Transverse colon (tissue), 4 donors: ENCODE measurements around the gene FASN. TPM values are rescaled to one million over a fixed set of nuclear protein-coding genes. Genes with fewer than 3 reads are reported as not detected.

ENCODE experiments used
- DNase-seq: peaks from one replicate; pipeline ENCODE4 v3.0.0-alpha.2; 2019
- H3K27ac ChIP-seq, 4 donors: fragments of 200-600 bp; sonication (generic); 2 replicates each; pipeline ENCODE4 v1.5.1; 2016 to 2018; ENCODE audit warnings: inconsistent platforms in 4 of 4
- H3K27me3 ChIP-seq: fragments of 200-600 bp; sonication (generic); 2 replicates; pipeline ENCODE4 v1.5.1; 2017; ENCODE audit warnings: inconsistent platforms
- H3K36me3 ChIP-seq, 4 donors: fragments of 200-600 bp; sonication (generic); 2 replicates each; pipeline ENCODE4 v1.5.1; 2017 to 2019; ENCODE audit warnings: inconsistent platforms in 4 of 4
- H3K4me1 ChIP-seq, 4 donors: fragments of 200-600 bp; sonication (generic); 2 replicates each; pipeline ENCODE4 v1.5.1; 2017 to 2020; ENCODE audit warnings: inconsistent platforms in 4 of 4
- H3K4me3 ChIP-seq, 4 donors: fragments of 200-600 bp; sonication (generic); 1 replicate in 1 of 4; 2 replicates in 3 of 4; pipeline versions ENCODE4 v1.5.1 to v1.6.1; 2017 to 2019; ENCODE audit warnings: inconsistent platforms in 4 of 4
- H3K9me3 ChIP-seq, 2 donors: fragments of 200-600 bp; sonication (generic); 2 replicates each; pipeline ENCODE4 v1.5.1; 2017 to 2019; ENCODE audit warnings: inconsistent platforms in 2 of 2
- CTCF ChIP-seq, 5 experiments: fragments of 200-600 bp in 3 of 5; fragments of 450-650 bp in 2 of 5; sonication (generic) in 3 of 5; IDR thresholded peaks; 1 replicate in 2 of 5; 2 replicates in 3 of 5; pipeline ENCODE4 v1.5.1; 2016 to 2017; ENCODE audit warnings: antibody characterized with exemption in 5 of 5, inconsistent platforms in 3 of 5, mild to moderate bottlenecking in 2 of 5, moderate library complexity in 1 of 5
- EP300 ChIP-seq: sonication (generic); formaldehyde crosslinking; IDR thresholded peaks from one replicate; pipeline ENCODE4 v1.6.1; 2017; ENCODE audit warnings: antibody characterized with exemption, low read depth
- POLR2A ChIP-seq: fragments of 450-650 bp; IDR thresholded peaks from one replicate; pipeline ENCODE4 v1.6.1; 2016; ENCODE audit warnings: antibody characterized with exemption, mild to moderate bottlenecking, moderate library complexity
- POLR2AphosphoS5 ChIP-seq, 3 donors: sonication (generic); formaldehyde crosslinking; IDR thresholded peaks; one replicate each; pipeline ENCODE4 v1.6.1; 2016; ENCODE audit warnings: antibody characterized with exemption in 3 of 3
- WGBS, 2 donors: methylation state at CpG; one replicate each; pipeline ENCODE4 v1.1.5; 2018; ENCODE audit warnings: low coverage in 1 of 2; 5-methylcytosine and 5-hydroxymethylcytosine counted together
- in situ Hi-C, 4 donors: fragments of 200-750 bp; cut with MboI; loops; one replicate each; pipeline versions ENCODE4 v1.15.0 to v1.15.1; 2017; ENCODE audit warnings: low sequenced_read_pairs in 3 of 4, low pct_ligation_motif_present in 1 of 4, low pct_unique_long_range_greater_than_20kb in 1 of 4
- intact Hi-C: fragments of 100-400 bp; cut with DNase I; formaldehyde crosslinking; loops from one replicate; pipeline ENCODE4 v1.15.1; 2023; ENCODE audit warnings: low total_unique reads
- total RNA-seq, 4 donors: library from RNA; depleted of rRNA; stranded (reverse); fragments of >200 nt; gene quantifications; one replicate each; pipeline ENCODE4 v1.1.0, GENCODE V29; 2016

The FASN gene
- total RNA-seq, 4 donors from 2014 or later = 25.1 to 185 (median 99.4) TPM

- H3K27ac ChIP-seq = no peak overlapping the region
- intact Hi-C loops (no loop called here), in situ Hi-C loops (no loop called here)
- no peaks in the 10 kb centered on the region for H3K36me3 ChIP-seq
- peaks cover 13 to 37% (median 25%) of the 10 kb centered on the region in 4 donors for H3K4me1 ChIP-seq
- 85 to 87% methylated on average over 3 to 19 of the region's 19 CpGs for WGBS, 2 donors
- no peak overlapping the region for H3K4me3 ChIP-seq
- no peaks in the 10 kb centered on the region for H3K27me3 ChIP-seq
- TF ChIP-seq EP300 (no peak), POLR2A (no peak), POLR2AphosphoS5 (IDR thresholded peaks at IDR 0.05) (no peak), CTCF (IDR thresholded peaks at IDR 0.05) (no peak)
- no peak for DNase-seq
- no peaks in the 10 kb centered on the region for H3K9me3 ChIP-seq
Measured at GRCh38 chr17:82108496-82108945, 10.5 kb upstream of the FASN start.

- Histone ChIP-seq H3K9me3 (no peaks in the 10 kb centered on the region), H3K4me3 (no peak overlapping the region), H3K36me3 (no peaks in the 10 kb centered on the region), H3K4me1 (peaks cover 13 to 39% (median 25%) of the 10 kb centered on the region in 4 donors), H3K27me3 (no peaks in the 10 kb centered on the region), H3K27ac (no peak overlapping the region)
- in situ Hi-C loops (no loop called here), intact Hi-C loops (no loop called here)
- no peak for TF ChIP-seq POLR2A
- no peak for TF ChIP-seq CTCF (IDR thresholded peaks at IDR 0.05)
- no peak for TF ChIP-seq POLR2AphosphoS5 (IDR thresholded peaks at IDR 0.05)
- no peak for TF ChIP-seq EP300
- 90 to 95% methylated on average over 2 to 14 of the region's 14 CpGs for WGBS, 2 donors
- DNase-seq = no peak
Measured at GRCh38 chr17:82108038-82108437, 10.0 kb upstream of the FASN start.

- Histone ChIP-seq H3K4me1 (peaks cover 13 to 39% (median 25%) of the 10 kb centered on the region in 4 donors), H3K27ac (peak overlapping the region; percentile 81 to 89 (median 84)), H3K27me3 (no peaks in the 10 kb centered on the region), H3K9me3 (no peaks in the 10 kb centered on the region), H3K36me3 (no peaks in the 10 kb centered on the region), H3K4me3 (no peak overlapping the region)
- TF ChIP-seq CTCF (IDR thresholded peaks at IDR 0.05) (peak in 3 of 5 experiments; percentile 15 to 31 (median 19)), POLR2AphosphoS5 (IDR thresholded peaks at IDR 0.05) (no peak)
- DNase-seq = no peak
- 88% methylated on average over 23 of the region's 24 CpGs; no CpG with 5 or more reads in 1 of the 2 donors for WGBS, 2 donors
- intact Hi-C loops (no loop called here), in situ Hi-C loops (no loop called here)
Measured at GRCh38 chr17:82107341-82107860, 9.4 kb upstream of the FASN start.

GRCh38 chr17:82106688-82107305 lies 8.8 kb upstream of the FASN start:
- H3K9me3 ChIP-seq = no peaks in the 10 kb centered on the region
- peak overlapping the region; percentile 81 to 89 (median 84) for H3K27ac ChIP-seq
- peak overlapping the region in 3 of 4 donors; percentile 1 to 44 (median 9) for H3K4me3 ChIP-seq
- in situ Hi-C loops = no loop called here
- peaks cover 13 to 41% (median 26%) of the 10 kb centered on the region in 4 donors for H3K4me1 ChIP-seq
- intact Hi-C loops = no loop called here
- no peaks in the 10 kb centered on the region for H3K36me3 ChIP-seq
- no peak for DNase-seq
- 49% methylated on average over 9 of the region's 9 CpGs; no CpG with 5 or more reads in 1 of the 2 donors for WGBS, 2 donors
- no peaks in the 10 kb centered on the region for H3K27me3 ChIP-seq
- no peak for TF ChIP-seq POLR2A
- TF ChIP-seq POLR2AphosphoS5 (IDR thresholded peaks at IDR 0.05) = no peak
- TF ChIP-seq EP300 = no peak
- TF ChIP-seq CTCF (IDR thresholded peaks at IDR 0.05) = no peak
